Testis (tissue), 3 donors: Measurements from ENCODE around the gene SYCP1. TPM values are rescaled to one million over a fixed set of nuclear protein-coding genes. Genes with fewer than 3 reads are reported as not detected.

Experiments
- DNase-seq: peaks from one replicate; pipeline ENCODE4 v3.0.0-alpha.2; 2019
- H3K27ac ChIP-seq, 2 donors: fragments of 200-600 bp; sonication (generic); one replicate each; pipeline ENCODE4 v1.5.1; 2019
- H3K27me3 ChIP-seq: fragments of 200-600 bp; sonication (generic); one replicate; pipeline ENCODE4 v1.5.1; 2019
- H3K36me3 ChIP-seq: fragments of 200-600 bp; sonication (generic); one replicate; pipeline ENCODE4 v1.5.1; 2017; ENCODE audit warnings: low read depth; ENCODE audit errors: missing control alignments
- H3K4me1 ChIP-seq: fragments of 200-600 bp; sonication (generic); one replicate; pipeline ENCODE4 v1.5.1; 2019
- H3K4me3 ChIP-seq, 2 donors: fragments of 200-600 bp; sonication (generic); one replicate each; pipeline ENCODE4 v1.5.1; 2017 to 2019
- H3K9me3 ChIP-seq: fragments of 200-600 bp; sonication (generic); one replicate; pipeline ENCODE4 v1.5.1; 2017
- CTCF ChIP-seq, 3 experiments: fragments of 450-650 bp in 2 of 3; fragments of 200-600 bp in 1 of 3; sonication (generic) in 1 of 3; IDR thresholded peaks; one replicate each; pipeline ENCODE4 v1.5.1; 2016 to 2019; ENCODE audit warnings: antibody characterized with exemption in 3 of 3, mild to moderate bottlenecking in 2 of 3, moderate library complexity in 1 of 3
- POLR2A ChIP-seq: fragments of 450-650 bp; IDR thresholded peaks from one replicate; pipeline ENCODE4 v1.6.1; 2017; ENCODE audit warnings: antibody characterized with exemption, mild to moderate bottlenecking, moderate library complexity
- WGBS, 2 donors: methylation state at CpG; one replicate each; pipeline ENCODE4 v1.1.5; 2018; 5-methylcytosine and 5-hydroxymethylcytosine counted together
- intact Hi-C: fragments of 100-400 bp; cut with DNase I; formaldehyde crosslinking; loops from one replicate; pipeline ENCODE4 v1.15.1; 2023; ENCODE audit warnings: low total_unique reads
- polyA plus RNA-seq: library from polyadenylated mRNA; stranded (reverse); fragments of 350-450 nt; fragmentation: Illumina TruSeq; extraction: RNeasy Lipid Tissue Mini Kit (QIAGEN cat#74804); gene quantifications from one replicate; pipeline ENCODE4 v1.2.3, GENCODE V29; 2014; ENCODE audit warnings: low read depth, low replicate concordance; ENCODE audit not compliant: insufficient read depth
- total RNA-seq, 2 donors: library from RNA; depleted of rRNA; stranded (reverse); fragments of >200 nt; gene quantifications; one replicate each; pipeline ENCODE4 v1.2.3, GENCODE V29; 2016

The SYCP1 gene
- total and polyA plus RNA-seq, 3 donors from 2014 or later: 10.5 to 66.5 (median 29.8) TPM

DNA sequence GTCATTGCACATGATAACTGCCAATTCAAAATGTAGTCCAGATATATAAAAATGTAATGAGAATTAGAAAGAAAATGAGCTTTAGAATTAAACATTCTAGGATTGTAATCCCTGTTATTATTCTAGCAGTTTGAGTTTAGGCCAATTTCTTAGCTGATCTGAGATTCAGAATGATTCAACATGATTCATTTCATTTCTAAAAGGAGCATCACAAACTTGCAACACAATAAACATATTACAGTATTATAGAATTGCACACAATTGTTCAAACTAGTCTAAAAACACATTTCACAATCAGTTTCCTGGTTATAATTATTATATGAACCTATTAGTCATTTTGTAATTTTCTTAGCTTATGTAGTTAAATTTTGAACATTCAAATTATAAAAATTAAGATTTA lies 131.6 kb downstream of the SYCP1 start:
- Histone ChIP-seq H3K27me3 (no peaks in the 10 kb centered on the region), H3K27ac (no peak overlapping the region), H3K4me1 (no peaks in the 10 kb centered on the region), H3K9me3 (no peaks in the 10 kb centered on the region), H3K4me3 (no peak overlapping the region), H3K36me3 (no peaks in the 10 kb centered on the region)
- DNase-seq: no peak
- intact Hi-C loops: no loop called here
- no peak for TF ChIP-seq POLR2A
- TF ChIP-seq CTCF (IDR thresholded peaks at IDR 0.05): no peak

GRCh38 chr1:114988095-114988494 lies 133.4 kb downstream of the SYCP1 start:
- no peaks in the 10 kb centered on the region for H3K9me3 ChIP-seq
- H3K4me3 ChIP-seq: no peak overlapping the region
- TF ChIP-seq CTCF (IDR thresholded peaks at IDR 0.05) (no peak), POLR2A (no peak)
- WGBS, 2 donors: 86 to 95% methylated on average over 1 of the region's 1 CpG
- no peak for DNase-seq
- no peak overlapping the region for H3K27ac ChIP-seq
- no peaks in the 10 kb centered on the region for H3K4me1 ChIP-seq
- H3K27me3 ChIP-seq: no peaks in the 10 kb centered on the region
- H3K36me3 ChIP-seq: no peaks in the 10 kb centered on the region
- intact Hi-C loops: no loop called here

DNA sequence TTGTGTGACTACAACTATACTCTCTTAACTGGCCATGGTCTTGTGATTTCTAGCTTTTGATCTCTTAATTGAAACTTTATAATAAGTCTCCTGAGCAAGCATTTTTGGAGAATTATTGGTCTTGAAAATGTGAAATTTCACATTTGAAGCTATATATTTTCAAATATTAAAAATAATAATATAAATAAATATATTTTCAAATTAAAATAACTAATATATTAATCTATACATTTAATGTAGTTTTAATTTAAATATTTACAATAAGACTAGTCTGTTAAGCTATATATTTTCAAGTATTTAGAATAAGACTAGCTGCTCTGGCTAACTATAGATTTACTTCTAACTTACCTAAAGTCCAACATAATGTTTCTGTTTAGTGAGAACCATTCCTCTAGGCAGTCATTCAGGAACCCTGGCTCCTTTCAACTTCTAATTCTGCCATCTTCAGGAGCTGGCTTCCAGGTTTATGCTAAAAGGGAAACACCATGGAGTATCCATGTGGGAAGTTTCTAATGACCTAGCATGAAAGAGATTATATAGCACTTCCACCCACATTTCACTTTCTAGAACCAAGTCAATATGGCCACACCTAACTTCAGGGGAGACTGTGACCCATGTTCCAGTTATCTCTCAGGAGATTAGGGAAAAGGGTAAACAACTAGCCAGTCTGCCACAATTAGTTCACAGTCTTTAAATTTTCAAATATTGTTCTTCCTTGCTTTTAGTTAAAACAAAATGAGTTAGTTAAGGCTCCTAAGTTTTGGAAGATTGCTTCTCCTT lies 143.0 kb downstream of the SYCP1 start:
- Histone ChIP-seq H3K4me3 (no peak overlapping the region), H3K4me1 (no peaks in the 10 kb centered on the region), H3K36me3 (no peaks in the 10 kb centered on the region), H3K9me3 (no peaks in the 10 kb centered on the region), H3K27me3 (no peaks in the 10 kb centered on the region), H3K27ac (no peak overlapping the region)
- TF ChIP-seq CTCF (IDR thresholded peaks at IDR 0.05) (no peak), POLR2A (no peak)
- no peak for DNase-seq
- intact Hi-C loops: no loop called here

- intact Hi-C loops: no loop called here
- no peaks in the 10 kb centered on the region for H3K4me1 ChIP-seq
- no peak overlapping the region for H3K27ac ChIP-seq
- H3K36me3 ChIP-seq: no peaks in the 10 kb centered on the region
- TF ChIP-seq POLR2A: no peak
- no peak for TF ChIP-seq CTCF (IDR thresholded peaks at IDR 0.05)
- WGBS, 2 donors: 90 to 95% methylated on average over 2 of the region's 2 CpGs
- H3K9me3 ChIP-seq: no peaks in the 10 kb centered on the region
- no peak for DNase-seq
- no peaks in the 10 kb centered on the region for H3K27me3 ChIP-seq
- no peak overlapping the region for H3K4me3 ChIP-seq
Measured at GRCh38 chr1:115006191-115006590, 151.5 kb downstream of the SYCP1 start.

- DNase-seq: no peak
- intact Hi-C loops: no loop called here
- WGBS, 2 donors: 97 to 100% methylated on average over 1 of the region's 1 CpG
Measured at GRCh38 chr1:115012006-115012405, 157.3 kb downstream of the SYCP1 start.

More at GRCh38 chr1:115012006-115012405, 157.3 kb downstream of the SYCP1 start:
- TF ChIP-seq CTCF (IDR thresholded peaks at IDR 0.05): no peak
- TF ChIP-seq POLR2A: no peak
- H3K27ac ChIP-seq: no peak overlapping the region
- H3K36me3 ChIP-seq: no peaks in the 10 kb centered on the region
- H3K9me3 ChIP-seq: no peaks in the 10 kb centered on the region
- H3K4me1 ChIP-seq: no peaks in the 10 kb centered on the region
- H3K27me3 ChIP-seq: no peaks in the 10 kb centered on the region
- H3K4me3 ChIP-seq: no peak overlapping the region
